Activated T-helper 1 cell treated with anti-CD3 and anti-CD28 coated beads, Interleukin-2, amount 50 U/mL, for 16 hours (primary cell): Measurements from ENCODE around the gene GRHL3.

ENCODE experiments used
- DNase-seq, 2 donors: peaks; one replicate each; pipeline ENCODE4 v3.0.0-alpha.2; 2020; ENCODE audit warnings: low read depth in 1 of 2, low spot score in 1 of 2

The GRHL3 gene

DNA sequence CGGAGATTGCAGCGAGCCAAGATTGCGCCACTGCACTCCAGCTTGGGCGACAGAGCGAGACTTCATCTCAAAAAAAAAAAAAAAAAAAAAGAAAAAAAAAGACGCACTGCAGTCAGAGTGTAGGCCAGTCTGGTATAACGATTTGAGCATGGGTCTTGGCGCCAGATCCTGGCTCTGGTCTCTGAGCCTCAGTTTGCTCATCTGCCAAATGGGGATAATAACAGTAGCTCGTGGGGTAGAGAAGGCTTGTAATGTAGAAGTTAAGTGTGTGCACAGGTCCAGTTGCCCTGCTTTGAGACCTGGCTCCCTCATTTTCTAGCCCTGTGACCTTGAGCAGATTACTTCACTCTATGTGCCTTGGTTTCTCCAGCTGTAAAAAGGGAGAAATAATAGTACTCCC lies 26.3 kb upstream of the GRHL3 start:
- DNase-seq = no peak

DNA sequence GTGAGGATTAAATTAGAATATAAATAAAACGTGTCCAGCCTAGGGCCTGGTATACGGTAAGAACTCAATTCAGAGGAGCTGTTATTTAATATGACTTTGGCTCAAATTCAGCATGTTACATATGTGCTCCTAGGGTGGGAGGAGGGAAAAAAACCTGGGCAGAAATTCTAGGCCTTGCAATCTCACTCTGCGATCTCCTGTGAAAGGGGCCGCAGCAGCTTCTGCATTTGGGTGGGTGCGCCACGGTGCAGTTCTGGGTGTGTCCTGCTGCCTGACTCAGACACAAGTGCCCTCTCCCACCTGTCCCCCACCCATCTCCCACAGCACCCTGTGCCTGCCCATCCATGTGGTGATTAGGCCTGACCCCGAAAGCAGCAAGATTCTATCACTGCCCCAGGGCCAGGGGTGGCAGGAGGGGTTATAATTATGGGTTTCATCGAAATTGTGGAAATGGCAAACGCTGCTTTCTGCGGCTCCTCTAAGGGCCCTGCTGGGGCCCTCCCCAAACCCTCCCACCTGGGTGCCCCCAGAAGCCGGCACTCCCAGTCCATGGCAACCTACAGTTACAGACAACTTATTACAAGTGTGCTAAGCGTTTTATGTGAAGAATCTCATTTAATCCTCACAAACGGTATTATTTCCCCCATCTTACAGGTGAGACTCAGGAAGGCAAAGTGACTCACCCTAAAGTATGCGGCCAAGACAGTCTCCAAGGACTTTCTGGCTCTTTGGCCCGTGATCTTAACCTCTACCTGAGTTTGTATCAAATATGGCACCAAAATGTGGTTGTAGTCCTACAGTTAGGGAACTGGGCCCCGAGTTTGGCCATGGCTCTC lies 25.5 kb upstream of the GRHL3 start:
- no peak for DNase-seq

DNA sequence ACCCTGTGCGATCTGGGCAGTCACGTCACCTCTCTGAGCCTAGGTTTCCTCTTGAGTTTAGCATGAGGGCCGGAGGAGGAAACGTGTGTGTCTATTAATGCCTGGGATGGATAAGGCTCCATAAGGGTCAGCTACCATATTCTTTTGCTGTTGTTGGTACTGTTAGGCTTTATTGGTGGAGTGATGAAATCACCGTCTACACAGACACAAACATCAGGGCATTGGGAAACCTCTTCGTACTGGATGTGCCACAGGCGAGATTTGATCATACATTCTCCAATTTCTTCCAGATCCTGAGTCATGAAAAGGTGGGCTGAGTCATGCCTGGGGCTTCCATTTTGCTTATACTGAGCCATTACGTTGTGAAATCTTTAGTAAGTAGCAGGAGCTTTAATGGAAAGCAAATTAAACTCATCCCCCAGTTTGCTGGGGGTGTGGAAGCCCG lies 24.9 kb upstream of the GRHL3 start:
- no peak for DNase-seq

DNA sequence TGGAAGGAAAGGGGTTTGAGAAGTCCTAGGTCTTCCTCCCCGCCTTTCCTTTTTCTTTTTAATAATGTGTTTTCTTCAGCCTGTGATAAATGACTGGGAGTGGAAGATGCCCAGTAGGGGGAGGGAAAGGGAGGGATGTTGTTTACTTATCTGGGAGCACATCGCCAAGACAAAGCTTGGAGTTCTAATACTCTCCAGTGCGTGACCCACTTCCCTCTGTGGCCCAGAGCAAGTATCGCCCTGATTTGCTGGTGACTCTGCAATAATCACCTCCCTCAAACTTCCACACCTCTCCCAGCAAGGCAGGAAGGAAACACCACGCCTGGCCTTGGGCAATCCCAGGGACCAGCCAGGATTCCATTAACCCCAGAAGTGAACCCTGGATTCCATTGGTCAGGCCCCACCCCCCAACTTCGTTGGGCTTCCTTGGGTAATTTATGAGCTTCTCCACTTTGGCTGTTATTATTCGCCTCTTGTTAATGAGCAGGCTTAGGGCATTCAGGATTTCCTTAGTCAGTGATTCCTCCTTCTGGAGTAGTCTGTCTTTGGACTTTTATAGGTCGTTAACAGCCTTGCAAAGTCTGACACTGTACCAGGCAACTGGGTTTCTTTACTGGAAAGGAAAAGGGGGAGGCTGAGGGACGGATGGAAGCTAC lies 24.3 kb upstream of the GRHL3 start:
- DNase-seq = no peak

DNA sequence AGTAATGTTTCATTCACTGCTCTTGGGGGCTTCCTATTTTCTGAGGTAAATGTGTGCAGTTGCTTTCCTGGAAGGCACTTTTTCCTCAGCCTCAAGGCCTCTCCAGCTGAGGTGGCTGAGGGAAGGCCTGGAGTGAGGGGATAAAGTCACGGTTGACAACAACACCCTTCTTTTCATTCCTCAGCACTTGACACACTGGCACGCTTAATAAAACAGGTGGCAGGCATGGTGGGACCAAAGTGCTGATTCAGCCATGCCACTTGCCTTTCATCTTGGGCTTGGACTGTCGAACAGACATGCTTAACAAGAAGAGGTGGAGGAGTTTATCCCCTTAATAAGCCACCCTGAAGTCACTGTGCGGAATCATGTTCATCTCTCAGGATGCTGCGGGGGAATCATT lies 23.6 kb upstream of the GRHL3 start:
- DNase-seq = no peak

DNA sequence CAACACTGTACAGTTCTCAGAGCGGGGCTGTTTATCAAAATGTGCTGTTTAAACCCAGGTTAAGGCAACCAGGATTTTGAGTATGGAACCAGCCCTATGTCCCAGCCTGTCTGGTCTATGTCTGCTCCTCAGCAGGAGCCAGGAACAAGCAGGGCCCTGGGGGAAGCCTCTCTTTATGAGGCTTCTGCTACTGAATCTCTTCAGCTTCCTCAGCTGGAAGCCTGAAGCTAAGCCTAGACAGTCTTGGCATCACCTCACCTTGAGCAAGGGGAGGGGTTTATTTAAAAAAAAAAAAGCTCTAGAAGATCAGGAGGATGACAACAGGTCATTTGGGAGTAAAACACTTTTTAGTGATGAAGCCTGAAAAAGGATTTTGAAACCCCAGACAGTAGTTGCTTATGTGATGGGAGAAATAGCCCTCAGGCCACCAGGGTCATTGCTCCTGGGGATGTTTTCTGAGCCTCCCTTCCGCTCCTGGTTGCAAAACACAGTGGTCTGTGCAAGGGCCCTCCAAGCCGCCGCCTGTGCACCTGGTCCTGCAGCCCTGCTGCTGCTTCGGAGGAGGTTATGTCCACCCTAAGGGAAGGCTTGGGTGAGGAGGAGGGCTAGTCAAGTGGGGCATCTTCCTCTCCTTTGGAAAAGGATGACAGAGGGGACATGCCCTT lies 21.8 kb upstream of the GRHL3 start:
- DNase-seq = no peak

DNA sequence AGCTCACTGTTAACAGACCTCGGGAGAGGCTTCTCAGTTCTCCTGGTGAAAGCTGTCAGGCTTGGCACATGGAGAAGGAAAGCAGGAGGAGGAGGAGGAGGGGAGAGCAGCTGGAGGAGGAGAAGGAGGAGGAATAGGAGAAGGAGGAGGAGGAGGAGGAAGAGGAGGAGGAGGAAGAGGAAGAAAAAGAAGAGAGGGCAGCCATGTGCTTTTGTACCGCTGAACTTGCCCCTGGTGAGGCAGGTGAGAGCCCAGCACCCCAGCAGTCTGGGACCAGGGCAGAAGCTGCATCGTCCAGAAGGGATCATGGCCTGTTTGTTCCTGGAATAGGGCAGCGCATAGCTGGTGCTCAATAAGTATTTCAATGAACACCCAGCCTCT lies 21.3 kb upstream of the GRHL3 start:
- no peak for DNase-seq

DNA sequence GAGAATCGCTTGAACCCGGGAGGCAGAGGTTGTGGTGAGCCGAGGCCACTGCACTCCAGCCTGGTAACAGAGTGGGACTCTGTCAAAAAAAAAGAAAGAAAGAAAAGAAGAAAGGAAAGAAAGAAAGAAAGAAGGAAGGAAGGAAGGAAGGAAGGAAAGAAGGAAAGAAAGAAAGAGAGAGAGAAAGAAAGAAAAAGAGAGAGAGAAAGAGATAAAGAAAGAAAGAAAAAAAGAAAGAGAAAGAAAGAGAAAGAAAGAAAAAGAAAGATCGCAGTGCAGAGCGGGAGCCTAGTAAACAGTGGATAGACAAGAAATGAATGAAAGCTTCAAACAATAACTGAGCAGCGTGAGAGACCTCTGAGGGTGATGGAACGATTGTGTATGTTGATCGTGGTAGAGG lies 20.6 kb upstream of the GRHL3 start:
- no peak for DNase-seq

DNA sequence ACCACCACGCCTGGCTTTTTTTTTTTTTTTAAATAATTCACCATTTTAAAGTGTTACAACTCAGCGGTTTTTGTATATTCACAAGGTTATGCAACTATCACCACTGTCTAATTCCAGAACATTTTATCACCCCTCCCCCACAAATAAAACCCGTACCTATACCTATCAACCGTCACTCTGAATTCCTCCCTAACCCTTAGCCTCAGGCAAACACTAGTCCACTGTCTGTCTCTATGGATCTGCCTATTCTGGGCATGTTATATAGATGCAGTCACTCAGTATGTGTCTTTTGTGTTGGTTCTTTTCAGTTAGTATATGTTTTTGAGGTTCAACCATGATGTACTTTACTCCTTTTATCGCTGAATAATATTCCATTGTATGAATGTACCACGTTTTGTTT lies 19.3 kb upstream of the GRHL3 start:
- DNase-seq = no peak

DNA sequence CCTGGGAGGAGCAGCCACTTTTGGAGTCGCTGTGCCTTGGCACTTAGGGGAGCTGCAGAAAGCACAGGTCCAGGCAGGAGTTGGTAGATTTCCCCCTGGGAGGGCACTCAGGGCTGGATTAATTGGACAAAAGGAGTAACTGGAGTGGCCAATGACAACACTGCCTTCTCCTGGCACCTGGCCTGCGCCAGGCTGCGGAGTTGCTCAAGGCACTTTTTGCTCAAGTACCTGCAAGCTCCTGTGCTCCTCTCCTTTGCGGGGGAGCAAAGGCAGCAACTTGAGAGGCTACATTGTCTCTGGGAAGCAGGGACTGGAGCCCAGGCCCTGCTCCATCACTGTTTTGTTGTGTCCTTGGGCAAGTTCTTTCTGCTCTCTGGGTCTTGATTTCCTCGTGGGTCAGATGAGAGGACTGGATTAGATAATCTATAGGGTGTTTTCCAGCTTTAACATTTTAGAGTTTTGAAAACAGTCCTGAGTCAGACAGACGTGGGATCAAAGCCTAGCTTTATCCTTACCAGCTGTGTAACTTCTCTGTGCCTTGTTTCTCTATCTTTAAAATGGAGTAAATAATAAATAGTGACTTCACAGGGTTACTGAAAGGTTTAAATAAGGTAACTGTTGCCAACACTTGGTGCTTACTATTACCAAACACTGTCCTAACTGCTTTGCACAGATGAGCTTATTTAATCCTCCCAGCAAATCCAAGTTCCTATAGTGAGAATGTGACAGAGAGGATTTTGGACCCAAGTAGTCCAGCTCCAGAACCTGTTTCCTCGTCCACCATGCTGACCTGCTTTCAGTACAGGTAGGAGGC lies 18.0 kb upstream of the GRHL3 start:
- DNase-seq = no peak

DNA sequence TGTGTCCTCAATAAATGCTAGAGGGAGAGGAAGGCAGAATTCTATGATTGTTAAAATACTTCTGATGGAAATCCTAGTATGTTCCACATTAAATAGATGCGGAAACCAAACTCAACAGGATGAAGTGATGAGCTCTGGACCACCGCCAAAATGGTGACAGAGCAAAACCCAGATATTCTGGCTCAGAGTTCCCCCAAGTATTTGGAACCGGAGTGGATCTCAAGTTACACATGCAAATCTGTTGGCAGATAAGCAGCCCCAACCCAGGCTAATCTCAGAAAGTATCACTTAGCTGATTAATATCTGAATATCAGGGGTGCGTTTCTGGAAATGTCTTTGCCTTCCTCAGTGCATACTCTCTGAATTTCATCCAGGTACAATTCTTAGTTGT lies 17.4 kb upstream of the GRHL3 start:
- no peak for DNase-seq

DNA sequence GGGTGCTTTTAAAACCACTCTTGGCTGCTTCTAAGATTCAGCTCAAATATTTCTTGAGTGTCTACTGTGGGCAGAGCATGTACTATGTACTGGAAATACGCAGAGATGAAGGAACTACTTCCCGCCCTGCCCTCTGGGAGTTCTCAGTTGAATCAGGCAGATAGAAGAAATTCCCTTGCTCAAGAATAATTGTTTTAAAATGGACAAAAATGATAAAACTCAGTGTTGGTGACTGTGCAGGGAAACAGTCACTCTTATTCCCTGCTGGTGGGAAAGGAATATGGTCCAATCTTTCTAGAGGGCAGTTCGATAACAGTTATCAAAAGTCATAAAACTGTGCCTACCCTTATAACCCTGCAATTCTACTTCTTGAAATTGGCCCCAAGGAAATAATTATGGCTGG lies 16.9 kb upstream of the GRHL3 start:
- no peak for DNase-seq

DNA sequence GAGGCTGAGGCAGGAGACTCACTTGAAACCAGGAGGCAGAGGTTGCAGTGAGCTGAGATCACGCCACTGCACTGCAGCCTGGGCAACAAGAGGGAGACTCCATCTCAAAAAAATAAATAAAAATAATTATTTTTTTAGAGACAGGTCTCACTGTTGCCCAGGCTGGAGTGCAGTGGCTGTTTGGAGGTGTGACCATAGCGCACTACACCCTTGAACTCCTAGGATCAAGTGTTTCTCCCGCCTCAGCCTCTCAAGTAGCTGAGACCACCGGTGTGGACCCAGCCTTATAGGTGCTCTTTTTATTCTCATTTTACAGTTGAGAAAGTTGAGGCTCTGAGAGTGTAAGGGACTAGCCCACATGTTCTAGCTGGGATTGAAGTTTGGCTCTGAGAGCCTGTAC lies 15.6 kb upstream of the GRHL3 start:
- DNase-seq = no peak

DNA sequence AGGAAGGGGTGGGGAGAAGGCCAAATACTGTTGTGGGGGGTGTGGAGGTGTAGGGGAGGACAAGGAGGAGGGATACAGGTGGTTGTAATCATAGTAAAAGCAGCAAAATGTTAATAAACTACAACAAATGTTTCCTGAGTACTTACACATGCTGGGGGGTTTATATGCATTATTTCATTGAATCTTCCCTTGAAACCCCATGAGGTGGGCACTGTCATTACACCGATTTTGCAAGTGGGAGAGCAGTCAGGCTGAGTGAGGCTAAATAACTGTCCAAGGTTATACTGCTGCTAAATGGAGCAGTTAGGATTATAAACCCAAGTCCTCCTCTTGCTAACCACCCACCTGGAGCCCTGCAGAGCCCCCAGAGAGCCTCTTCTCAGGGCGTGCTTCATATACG lies 14.4 kb upstream of the GRHL3 start:
- no peak for DNase-seq

DNA sequence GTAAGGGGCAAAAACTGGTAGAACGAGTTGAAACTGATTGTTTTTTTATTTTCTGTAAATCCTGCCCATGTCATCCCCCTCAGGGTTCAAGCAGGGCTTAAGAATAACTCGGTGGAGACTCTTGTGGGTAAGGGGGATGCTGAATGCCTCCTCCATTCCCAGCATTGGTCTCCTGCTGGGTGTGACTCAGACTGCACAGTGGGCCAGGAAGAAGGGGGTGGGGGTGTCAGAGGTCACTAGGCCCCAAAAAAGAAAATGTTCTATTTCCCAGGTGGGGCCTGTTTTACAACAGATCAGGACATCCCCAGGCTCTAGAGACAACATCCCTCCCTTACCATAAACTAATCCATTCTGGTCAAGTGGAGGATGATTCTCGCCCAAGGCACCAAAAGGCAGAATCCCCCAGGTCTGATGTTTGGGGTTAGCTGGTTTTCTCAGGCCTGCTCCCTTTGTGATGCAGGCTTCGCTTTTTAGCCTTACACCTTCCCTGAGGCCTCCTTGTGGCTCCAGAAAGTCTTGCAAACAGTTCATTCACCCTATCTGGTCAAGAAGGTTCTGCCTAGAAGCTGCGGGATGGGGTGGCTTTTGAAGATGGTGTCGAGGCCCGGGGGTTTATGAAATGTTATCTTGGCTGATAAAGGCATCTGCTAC lies 10.7 kb upstream of the GRHL3 start:
- no peak for DNase-seq

DNA sequence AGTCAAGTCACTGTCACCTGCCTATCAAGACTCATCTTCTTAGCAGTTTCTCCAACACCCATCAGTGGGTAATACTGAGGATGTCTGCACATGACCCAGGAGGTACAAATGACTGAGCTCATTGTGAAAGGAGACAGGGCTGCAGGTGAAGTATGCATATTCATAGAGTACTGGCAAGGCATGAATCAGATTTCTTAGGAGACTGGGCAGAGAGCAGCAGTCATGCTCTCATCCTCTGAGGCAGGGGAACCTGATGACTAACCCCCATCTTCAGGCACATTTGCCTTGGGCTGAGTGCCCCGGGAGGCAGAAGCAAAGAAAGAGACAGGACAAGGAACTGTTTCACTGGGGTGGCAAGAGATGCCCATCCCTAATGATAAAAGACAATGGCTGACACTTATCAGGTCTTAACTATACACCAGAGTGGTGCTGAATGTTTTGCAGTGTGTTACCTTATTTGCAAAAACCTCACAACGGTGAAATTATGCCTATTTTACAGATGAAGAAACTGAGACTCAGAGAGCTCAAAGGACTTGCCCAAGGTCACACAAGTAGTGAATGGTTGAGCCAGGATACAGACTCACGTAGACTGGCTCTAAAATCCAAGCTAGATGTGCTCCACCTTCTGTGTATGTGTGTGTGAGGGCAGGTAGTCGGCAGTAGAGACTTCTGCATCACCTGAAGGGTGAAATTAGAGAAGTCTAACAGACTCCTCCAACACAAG lies 9.2 kb upstream of the GRHL3 start:
- DNase-seq = no peak

DNA sequence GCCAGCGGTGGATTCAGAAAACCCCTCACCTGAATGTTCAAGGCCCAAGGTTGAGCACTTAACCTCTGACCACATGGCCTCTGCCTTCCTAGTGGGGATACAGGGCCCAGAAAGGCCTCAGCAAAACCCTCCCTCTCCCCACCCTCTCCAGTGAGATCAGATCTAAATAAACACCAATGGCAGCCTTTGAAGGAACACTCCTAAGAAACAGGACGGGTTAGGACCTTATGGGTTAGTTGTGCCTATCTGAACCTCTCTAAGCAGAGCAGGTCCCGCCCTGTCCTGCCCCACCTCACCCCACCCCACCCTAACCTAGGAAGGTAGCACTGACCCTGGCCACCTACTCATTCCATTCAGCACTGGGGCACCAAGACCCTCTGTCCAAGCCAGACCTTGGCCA lies 7.9 kb upstream of the GRHL3 start:
- DNase-seq = no peak

DNA sequence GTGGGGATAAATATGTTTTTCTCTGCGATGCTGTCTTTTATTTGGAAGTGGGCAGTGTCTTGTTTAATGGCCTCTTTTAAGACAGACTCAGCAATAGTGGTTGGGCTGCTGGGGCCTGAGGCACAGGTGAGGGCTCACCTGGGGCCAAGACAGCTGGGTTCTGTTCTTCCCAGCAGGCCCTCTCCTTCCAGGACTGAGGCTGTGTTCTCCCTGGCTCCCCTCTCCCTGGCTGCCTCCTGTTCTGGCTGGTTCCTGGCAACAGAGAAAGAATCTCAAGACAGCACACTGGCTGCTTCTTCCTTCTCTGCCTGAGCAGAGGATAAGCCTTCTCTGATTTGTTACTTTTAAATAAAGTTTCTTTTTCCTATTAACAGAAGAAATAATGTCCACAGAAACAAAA lies 7.4 kb upstream of the GRHL3 start:
- no peak for DNase-seq

DNA sequence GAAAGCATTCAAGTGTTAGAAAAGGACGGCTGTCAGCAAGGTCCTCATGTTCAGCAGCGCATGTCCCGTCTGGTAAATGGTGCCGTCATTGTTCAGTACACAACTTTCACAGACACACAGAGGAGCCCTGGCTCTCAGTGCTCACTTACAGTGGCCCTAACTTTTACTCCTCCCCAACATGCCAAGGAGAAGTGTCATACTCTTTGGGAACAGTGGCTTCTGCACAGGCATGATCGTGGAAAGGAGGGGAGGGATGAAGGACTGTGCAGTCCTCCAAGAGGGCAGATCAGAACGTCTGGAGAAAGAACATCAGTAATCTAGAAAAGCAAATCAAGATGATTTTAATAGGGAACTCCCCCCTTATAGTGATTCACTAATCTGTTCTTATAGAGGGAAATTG lies 3.8 kb upstream of the GRHL3 start:
- DNase-seq = no peak

DNA sequence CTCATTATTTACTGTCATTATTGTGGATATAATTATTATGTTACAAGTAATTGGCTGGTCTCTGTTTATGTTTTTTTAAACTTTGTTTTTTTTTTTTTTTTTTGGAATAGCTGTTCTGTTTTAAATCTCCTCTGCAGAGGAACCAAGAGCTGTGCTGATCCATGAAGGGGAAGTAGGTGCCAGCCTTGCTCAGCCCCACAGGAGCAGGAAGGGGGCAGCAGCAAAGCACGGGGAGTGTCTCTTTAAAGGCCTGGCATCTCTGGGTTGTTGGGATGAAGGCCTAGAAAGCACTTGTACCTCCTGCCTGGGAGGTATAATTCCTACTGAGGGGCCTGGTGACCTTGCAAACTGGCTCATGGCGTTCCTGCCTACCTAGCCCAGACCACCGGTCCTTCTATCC lies 2.5 kb upstream of the GRHL3 start:
- no peak for DNase-seq
